ENCODE data around the gene MEIS2.

GRCh38 chr15:37086120-37086519 is 14.2 kb downstream of the MEIS2 start:
- no peak for TF ChIP-seq EZH2 (IDR thresholded peaks at IDR 0.05; ENCODE audit: insufficient read depth, low read length)
- TF ChIP-seq CTCF (IDR thresholded peaks at IDR 0.05; ENCODE audit: insufficient read depth, low read depth, low read length), result no peak

Data from astrocyte (in vitro differentiated cells and primary cell).